ENCODE data around the gene SEC61A1. TPM values are rescaled to one million over a fixed set of nuclear protein-coding genes. Genes with fewer than 3 reads are reported as not detected.

The SEC61A1 gene
- total RNA-seq, 1 donor from 2014 or later = 307 TPM

DNA sequence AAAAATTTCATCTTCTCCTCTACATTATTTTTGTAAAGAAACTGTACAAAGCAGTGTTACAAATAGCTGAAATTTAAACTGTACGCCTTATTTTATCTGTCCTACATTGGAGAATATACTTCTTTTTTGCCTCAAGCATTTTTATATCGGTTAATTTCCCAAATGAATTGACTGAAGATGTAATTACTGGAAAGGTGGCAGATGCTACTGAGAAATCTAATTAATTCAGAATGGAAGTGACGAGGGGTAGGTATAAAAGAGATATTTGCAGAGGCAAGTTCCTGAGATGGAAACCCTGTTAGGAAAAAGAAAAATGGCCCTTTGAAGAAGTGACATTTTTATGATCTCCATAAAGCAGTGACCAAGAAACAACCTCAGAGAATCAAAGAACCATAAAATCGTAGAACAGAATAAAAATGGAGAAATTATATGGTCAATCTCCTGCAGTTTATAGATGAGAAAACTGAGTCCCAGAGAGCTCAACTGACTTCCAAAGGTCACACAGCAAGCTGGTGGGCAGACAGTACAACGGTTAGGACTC is 51.0 kb downstream of the SEC61A1 start:
- peaks cover 30% of the 10 kb centered on the region for H3K36me3 Mint-ChIP-seq (ENCODE audit: unreplicated experiment)

DNA sequence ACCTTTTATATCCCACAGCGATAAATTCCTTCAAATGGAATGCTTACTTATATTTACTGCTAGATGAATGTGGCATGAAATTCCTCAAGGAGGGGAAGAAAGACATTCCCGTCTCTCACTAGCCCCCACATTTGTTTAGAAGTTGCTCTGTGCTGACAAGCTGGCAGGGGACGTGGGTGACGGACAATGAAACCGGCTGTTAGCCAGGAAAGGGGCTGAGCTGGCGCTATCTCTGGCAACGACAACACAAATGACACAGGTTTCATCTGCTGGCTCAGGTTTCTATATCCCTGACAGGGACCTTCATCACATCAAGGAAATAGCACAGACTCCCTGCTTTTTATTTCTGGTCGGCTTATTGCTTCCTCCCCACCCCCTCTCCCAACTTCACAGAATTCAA is 55.6 kb downstream of the SEC61A1 start:
- peaks cover 19% of the 10 kb centered on the region for H3K36me3 Mint-ChIP-seq (ENCODE audit: unreplicated experiment)
- TF ChIP-seq, protein P1, sequence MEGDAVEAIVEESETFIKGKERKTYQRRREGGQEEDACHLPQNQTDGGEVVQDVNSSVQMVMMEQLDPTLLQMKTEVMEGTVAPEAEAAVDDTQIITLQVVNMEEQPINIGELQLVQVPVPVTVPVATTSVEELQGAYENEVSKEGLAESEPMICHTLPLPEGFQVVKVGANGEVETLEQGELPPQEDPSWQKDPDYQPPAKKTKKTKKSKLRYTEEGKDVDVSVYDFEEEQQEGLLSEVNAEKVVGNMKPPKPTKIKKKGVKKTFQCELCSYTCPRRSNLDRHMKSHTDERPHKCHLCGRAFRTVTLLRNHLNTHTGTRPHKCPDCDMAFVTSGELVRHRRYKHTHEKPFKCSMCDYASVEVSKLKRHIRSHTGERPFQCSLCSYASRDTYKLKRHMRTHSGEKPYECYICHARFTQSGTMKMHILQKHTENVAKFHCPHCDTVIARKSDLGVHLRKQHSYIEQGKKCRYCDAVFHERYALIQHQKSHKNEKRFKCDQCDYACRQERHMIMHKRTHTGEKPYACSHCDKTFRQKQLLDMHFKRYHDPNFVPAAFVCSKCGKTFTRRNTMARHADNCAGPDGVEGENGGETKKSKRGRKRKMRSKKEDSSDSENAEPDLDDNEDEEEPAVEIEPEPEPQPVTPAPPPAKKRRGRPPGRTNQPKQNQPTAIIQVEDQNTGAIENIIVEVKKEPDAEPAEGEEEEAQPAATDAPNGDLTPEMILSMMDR (IDR thresholded peaks at IDR 0.05) = no peak
- no peak overlapping the region for H3K4me3 Mint-ChIP-seq (ENCODE audit: unreplicated experiment)
- DNase-seq (ENCODE audit: extremely low spot score, unreplicated experiment) = no peak
- no peaks in the 10 kb centered on the region for H3K9me3 Mint-ChIP-seq (ENCODE audit: unreplicated experiment)
- H3K4me1 Mint-ChIP-seq (ENCODE audit: unreplicated experiment) = peaks cover 21% of the 10 kb centered on the region
- no peak overlapping the region for H3K27ac Mint-ChIP-seq (ENCODE audit: unreplicated experiment)
- H3K27me3 Mint-ChIP-seq (ENCODE audit: unreplicated experiment) = no peaks in the 10 kb centered on the region

More for the DNA sequence above, 51.0 kb downstream of the SEC61A1 start:
- no peak overlapping the region for H3K4me3 Mint-ChIP-seq (ENCODE audit: unreplicated experiment)
- DNase-seq (ENCODE audit: extremely low spot score, unreplicated experiment) = no peak
- no peaks in the 10 kb centered on the region for H3K4me1 Mint-ChIP-seq (ENCODE audit: unreplicated experiment)
- no peak overlapping the region for H3K27ac Mint-ChIP-seq (ENCODE audit: unreplicated experiment)
- TF ChIP-seq, protein P1 (IDR thresholded peaks at IDR 0.05) = no peak
- H3K9me3 Mint-ChIP-seq (ENCODE audit: unreplicated experiment) = no peaks in the 10 kb centered on the region
- H3K27me3 Mint-ChIP-seq (ENCODE audit: unreplicated experiment) = no peaks in the 10 kb centered on the region

DNA sequence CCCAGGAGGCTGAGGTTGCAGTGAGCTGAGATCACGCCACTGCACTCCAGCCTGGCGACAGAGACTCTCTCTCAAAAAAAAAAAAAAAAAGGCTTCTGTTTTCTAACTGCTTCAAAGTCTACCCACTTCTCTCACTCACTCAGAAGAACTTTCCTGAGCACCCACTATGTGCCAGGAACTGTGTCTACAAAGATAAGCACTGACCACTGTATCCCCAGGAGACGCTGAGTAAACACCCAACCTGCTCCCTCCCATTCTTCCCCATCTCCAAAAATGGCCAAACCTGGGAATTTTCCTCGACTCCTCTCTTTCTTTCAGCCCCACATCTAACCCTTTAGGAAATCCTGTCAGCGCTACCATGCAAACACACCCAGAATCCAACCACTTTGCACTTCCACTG is 58.9 kb downstream of the SEC61A1 start:
- no peaks in the 10 kb centered on the region for H3K9me3 Mint-ChIP-seq (ENCODE audit: unreplicated experiment)
- H3K4me3 Mint-ChIP-seq (ENCODE audit: unreplicated experiment) = no peak overlapping the region
- H3K4me1 Mint-ChIP-seq (ENCODE audit: unreplicated experiment) = peaks cover 33% of the 10 kb centered on the region
- H3K27ac Mint-ChIP-seq (ENCODE audit: unreplicated experiment) = peak overlapping the region; percentile 96
- TF ChIP-seq, protein P1 (IDR thresholded peaks at IDR 0.05) = no peak
- H3K27me3 Mint-ChIP-seq (ENCODE audit: unreplicated experiment) = no peaks in the 10 kb centered on the region
- DNase-seq (ENCODE audit: extremely low spot score, unreplicated experiment) = no peak
- H3K36me3 Mint-ChIP-seq (ENCODE audit: unreplicated experiment) = peaks cover 29% of the 10 kb centered on the region

DNA sequence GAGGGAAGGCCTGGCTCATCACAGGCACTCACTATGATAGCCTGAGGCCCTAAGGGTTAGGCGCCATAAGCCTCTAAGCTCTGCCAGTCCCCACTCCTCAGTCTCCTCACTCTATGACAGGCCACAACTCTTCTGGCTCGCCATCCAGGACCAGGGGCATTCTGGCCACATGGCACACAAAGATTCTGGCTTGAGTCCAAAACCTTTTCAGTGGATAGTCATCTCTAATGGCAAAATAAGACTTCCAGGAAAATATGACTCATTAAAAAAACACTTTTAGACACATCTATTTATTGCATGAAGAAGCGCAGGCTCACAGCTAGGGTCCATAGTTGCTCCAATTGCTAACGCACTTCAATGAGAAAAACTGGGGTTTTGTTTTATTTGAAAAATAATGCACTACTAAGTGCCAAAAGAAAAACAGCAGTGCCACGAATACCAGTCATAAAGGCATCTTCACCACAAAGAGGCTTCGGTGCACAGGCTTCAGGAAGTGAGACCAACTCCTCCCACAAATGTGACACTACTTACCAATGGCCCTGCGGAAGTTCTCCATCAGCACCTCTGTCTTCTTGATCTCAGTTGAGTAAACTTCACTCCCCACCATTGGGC is 60.2 kb downstream of the SEC61A1 start:
- Mint-ChIP-seq H3K36me3 (ENCODE audit: unreplicated experiment) (peaks cover 23% of the 10 kb centered on the region), H3K9me3 (ENCODE audit: unreplicated experiment) (no peaks in the 10 kb centered on the region), H3K27me3 (ENCODE audit: unreplicated experiment) (no peaks in the 10 kb centered on the region), H3K4me1 (ENCODE audit: unreplicated experiment) (peaks cover 33% of the 10 kb centered on the region), H3K27ac (ENCODE audit: unreplicated experiment) (peak overlapping the region; percentile 96), H3K4me3 (ENCODE audit: unreplicated experiment) (peak overlapping the region; percentile 36)
- DNase-seq (ENCODE audit: extremely low spot score, unreplicated experiment) = no peak
- TF ChIP-seq, protein P1 (IDR thresholded peaks at IDR 0.05) = peak; percentile 26

DNA sequence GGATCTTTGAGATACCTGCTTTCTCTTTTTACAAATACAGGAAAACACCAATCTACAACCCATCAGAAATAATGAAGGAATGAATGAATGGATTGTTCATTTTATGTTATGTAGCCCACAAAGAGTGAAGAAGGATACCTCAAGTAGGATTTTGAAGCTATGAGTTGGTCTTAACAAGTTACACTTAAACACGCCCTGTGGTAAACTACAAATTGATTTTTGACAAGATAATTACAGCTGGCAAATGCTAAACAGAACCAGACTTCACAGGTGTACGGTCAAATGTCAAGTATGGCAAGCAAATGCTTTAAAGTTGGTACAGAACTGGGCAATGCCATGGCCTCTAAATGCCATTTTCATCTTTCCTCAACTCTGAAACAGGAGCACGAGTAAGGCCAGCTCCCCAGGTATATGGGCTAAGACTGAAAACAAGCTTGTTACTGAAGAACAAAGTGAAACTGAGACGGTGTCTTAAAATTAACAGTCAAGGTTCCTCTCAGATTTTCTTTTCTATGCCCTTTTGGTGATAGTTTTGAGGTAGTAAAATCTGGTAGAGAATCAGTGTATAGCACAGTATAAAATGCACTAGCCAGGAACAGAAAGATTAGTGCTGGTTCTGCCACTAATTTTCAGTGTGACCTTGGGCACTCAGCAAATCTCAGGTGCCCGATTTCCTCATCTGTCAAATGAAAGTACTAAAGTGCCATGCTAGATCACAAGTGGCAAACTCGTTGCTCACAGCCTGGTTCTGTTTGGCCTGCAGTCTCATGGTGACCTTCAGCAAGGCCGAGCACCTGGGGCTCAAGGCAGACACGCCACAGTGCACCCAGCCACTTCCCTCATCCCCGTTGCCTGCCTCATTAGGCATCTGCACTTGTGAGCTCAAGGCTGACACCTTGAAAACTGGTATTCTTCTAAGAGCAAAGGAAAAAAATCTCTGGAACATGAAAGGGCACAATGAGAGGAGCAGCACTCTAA is 61.9 kb downstream of the SEC61A1 start:
- no peaks in the 10 kb centered on the region for H3K27me3 Mint-ChIP-seq (ENCODE audit: unreplicated experiment)
- H3K9me3 Mint-ChIP-seq (ENCODE audit: unreplicated experiment) = no peaks in the 10 kb centered on the region
- no peak overlapping the region for H3K27ac Mint-ChIP-seq (ENCODE audit: unreplicated experiment)
- H3K4me3 Mint-ChIP-seq (ENCODE audit: unreplicated experiment) = no peak overlapping the region
- DNase-seq (ENCODE audit: extremely low spot score, unreplicated experiment) = no peak
- TF ChIP-seq, protein P1 (IDR thresholded peaks at IDR 0.05) = no peak
- H3K4me1 Mint-ChIP-seq (ENCODE audit: unreplicated experiment) = peaks cover 33% of the 10 kb centered on the region
- peaks cover 21% of the 10 kb centered on the region for H3K36me3 Mint-ChIP-seq (ENCODE audit: unreplicated experiment)
